Osteocyte (in vitro differentiated cells): ENCODE measurements around the gene OR6S1. TPM values are rescaled to one million over a fixed set of nuclear protein-coding genes. Genes with fewer than 3 reads are reported as not detected.
A peak's percentile ranks its signal among the peaks of the same experiment; 100 is the strongest.

ENCODE experiments used
- DNase-seq: peaks from one replicate; pipeline ENCODE4 v3.0.0; 2021; ENCODE audit warnings: mixed read lengths; ENCODE audit not compliant: unreplicated experiment; ENCODE audit errors: extremely low spot score
- H3K27ac Mint-ChIP-seq: one replicate; pipeline ENCODE4 v1.8.0; 2021; ENCODE audit warnings: mild to moderate bottlenecking, mixed read lengths; ENCODE audit not compliant: unreplicated experiment
- H3K27me3 Mint-ChIP-seq: one replicate; pipeline ENCODE4 v1.8.0; 2021; ENCODE audit warnings: mixed read lengths; ENCODE audit not compliant: unreplicated experiment
- H3K36me3 Mint-ChIP-seq: one replicate; pipeline ENCODE4 v1.8.0; 2021; ENCODE audit warnings: mixed read lengths; ENCODE audit not compliant: unreplicated experiment
- H3K4me1 Mint-ChIP-seq: one replicate; pipeline ENCODE4 v1.8.0; 2021; ENCODE audit warnings: mixed read lengths; ENCODE audit not compliant: unreplicated experiment
- H3K4me3 Mint-ChIP-seq: one replicate; pipeline ENCODE4 v1.8.0; 2021; ENCODE audit warnings: mild to moderate bottlenecking, moderate library complexity, mixed read lengths; ENCODE audit not compliant: unreplicated experiment
- H3K9me3 Mint-ChIP-seq: one replicate; pipeline ENCODE4 v1.8.0; 2021; ENCODE audit warnings: mixed read lengths; ENCODE audit not compliant: unreplicated experiment
- total RNA-seq: library from RNA; stranded (reverse); gene quantifications from 2 replicates; pipeline ENCODE4 v1.2.1, GENCODE V29; 2021
- TF ChIP-seq, protein P1 (sequence below): fragments of 200-600 bp; sonication (generic); IDR thresholded peaks from 2 replicates; pipeline ENCODE4 v1.5.0; 2021; ENCODE audit warnings: antibody characterized with exemption, mild to moderate bottlenecking, moderate library complexity

The OR6S1 gene
- total RNA-seq, 1 donor from 2014 or later = not detected

DNA sequence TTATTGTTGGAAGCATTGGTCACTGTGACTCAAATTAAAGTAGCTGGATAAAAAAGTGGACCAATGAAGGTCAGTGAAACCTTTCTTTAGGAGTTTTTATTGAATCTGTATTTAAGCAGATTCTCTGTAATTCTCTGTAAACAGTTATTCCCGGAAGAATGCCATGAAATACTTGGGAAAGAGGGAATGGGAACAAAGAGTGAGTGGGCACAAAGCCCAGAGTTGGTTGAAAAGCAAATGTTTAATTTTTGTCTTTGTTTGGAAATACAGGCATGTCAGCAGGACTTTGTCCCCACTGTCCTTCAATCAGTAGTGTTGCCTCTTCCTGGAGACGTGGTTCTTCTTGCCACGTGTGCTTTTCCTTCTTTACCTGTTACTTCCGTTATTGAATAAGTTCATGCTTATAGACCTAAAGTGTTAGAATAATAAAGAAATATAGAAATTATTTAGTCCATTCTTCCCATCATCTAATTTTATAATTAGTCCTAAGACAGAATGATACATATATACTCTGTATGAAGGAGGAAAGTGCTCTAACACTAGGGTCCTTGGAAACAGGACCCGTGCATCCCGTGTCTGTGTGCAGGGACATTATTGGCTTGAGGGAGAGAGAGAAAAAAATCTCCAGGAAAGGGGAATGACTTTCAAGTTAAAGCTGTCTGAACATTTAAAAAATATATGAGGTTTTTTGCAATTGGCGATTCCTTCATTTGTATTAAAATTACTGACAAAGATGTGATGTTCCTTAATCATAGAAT is 45.1 kb upstream of the OR6S1 start:
- TF ChIP-seq, protein P1, sequence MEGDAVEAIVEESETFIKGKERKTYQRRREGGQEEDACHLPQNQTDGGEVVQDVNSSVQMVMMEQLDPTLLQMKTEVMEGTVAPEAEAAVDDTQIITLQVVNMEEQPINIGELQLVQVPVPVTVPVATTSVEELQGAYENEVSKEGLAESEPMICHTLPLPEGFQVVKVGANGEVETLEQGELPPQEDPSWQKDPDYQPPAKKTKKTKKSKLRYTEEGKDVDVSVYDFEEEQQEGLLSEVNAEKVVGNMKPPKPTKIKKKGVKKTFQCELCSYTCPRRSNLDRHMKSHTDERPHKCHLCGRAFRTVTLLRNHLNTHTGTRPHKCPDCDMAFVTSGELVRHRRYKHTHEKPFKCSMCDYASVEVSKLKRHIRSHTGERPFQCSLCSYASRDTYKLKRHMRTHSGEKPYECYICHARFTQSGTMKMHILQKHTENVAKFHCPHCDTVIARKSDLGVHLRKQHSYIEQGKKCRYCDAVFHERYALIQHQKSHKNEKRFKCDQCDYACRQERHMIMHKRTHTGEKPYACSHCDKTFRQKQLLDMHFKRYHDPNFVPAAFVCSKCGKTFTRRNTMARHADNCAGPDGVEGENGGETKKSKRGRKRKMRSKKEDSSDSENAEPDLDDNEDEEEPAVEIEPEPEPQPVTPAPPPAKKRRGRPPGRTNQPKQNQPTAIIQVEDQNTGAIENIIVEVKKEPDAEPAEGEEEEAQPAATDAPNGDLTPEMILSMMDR = no peak
- Mint-ChIP-seq H3K4me3 (no peak overlapping the region), H3K4me1 (peaks cover 16% of the 10 kb centered on the region), H3K36me3 (no peaks in the 10 kb centered on the region), H3K9me3 (no peaks in the 10 kb centered on the region), H3K27me3 (no peaks in the 10 kb centered on the region), H3K27ac (no peak overlapping the region)
- DNase-seq = no peak

DNA sequence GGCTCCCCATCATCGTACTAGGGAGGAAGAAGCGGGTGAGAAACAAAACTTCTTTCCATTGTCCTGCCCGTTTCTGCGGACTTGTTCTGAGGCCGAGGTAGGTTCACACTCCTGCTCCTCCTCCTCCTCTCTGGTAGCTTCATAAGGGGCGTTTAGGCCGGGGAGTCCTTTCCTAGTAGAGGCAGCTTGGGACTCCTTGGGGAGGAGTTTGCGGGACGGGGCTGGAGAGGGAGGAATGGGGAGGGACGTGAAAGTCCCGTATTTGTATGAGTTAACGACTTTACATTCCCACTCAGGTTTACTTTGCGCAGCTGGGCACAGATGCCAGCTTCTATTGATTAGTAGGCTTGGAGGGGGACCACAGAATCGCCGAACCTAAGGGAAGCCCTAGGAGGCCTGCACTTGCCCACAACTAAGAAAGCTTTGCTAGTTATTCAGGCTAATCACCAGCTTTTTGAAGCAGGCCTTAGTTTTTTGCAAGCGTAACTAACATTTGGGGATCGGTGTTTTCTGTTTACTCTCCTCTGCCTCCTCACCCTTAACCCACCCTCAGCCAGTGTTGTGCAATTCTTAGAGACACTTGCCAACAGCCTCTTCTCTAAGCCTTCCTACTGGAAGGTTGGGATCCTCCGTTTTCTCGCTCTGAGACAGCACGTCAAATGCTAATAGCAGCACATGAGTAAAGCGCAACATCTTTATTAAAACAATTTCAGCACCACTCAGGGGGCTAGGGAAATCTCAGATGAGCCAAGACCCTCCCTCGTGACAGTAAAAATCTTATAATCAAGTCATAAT is 43.4 kb upstream of the OR6S1 start:
- Mint-ChIP-seq H3K27ac (no peak overlapping the region), H3K4me1 (peaks cover 28% of the 10 kb centered on the region), H3K36me3 (no peaks in the 10 kb centered on the region), H3K9me3 (no peaks in the 10 kb centered on the region), H3K27me3 (no peaks in the 10 kb centered on the region), H3K4me3 (no peak overlapping the region)
- TF ChIP-seq, protein P1 = no peak
- no peak for DNase-seq

DNA sequence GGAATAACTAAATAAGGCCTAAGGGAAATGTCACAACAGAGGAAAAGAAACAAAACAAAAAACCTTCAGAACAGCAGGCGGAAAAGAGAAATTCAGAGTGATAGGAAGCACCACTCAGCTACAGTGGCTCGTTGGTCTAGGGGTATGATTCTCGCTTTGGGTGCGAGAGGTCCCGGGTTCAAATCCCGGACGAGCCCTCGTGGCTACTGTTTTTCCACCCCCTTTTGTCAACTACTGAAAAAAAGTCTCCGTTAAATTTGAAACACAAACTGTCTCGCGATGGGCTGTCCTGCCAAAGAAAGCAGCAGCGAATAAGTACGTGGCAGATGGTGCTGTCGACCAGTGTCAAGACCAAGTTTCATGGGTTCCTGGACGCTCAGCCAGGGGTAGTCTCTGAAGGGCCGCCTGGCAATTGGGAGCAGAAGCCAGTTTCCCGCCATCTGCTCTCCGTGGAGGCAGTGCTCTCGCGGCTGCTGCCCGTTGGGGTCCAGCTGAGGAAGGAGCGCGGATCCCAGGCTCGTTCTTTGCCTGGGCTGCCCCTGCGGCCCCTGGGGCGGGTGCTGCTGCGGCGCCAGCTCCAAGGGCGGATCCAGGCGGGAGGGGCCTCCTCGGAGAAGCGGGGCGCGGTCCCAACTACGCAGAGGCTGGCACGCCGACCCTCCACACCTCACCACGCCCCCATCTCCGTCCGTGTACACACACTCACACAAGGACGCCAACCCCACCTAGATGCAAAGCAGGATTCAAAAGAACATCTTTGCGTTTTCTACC is 42.6 kb upstream of the OR6S1 start, which contains the start of gene RNASE4:
Gene RNASE4, plus strand, starts transcription at position 670 of the 771 bp plus-strand sequence. CDS start 14,812 bp downstream, outside the sequence.
- H3K27ac Mint-ChIP-seq = no peak within 1 kb of the TSS
- H3K27me3 Mint-ChIP-seq = no peaks in the 10 kb centered on the region
- no peaks in the 10 kb centered on the region for H3K9me3 Mint-ChIP-seq
- no peaks in the 10 kb centered on the region for H3K36me3 Mint-ChIP-seq
- TF ChIP-seq, protein P1 = no peak
- H3K4me1 Mint-ChIP-seq = peaks cover 28% of the 10 kb centered on the region
- DNase-seq = peak; percentile 90
- H3K4me3 Mint-ChIP-seq = no peak within 1 kb of the TSS

DNA sequence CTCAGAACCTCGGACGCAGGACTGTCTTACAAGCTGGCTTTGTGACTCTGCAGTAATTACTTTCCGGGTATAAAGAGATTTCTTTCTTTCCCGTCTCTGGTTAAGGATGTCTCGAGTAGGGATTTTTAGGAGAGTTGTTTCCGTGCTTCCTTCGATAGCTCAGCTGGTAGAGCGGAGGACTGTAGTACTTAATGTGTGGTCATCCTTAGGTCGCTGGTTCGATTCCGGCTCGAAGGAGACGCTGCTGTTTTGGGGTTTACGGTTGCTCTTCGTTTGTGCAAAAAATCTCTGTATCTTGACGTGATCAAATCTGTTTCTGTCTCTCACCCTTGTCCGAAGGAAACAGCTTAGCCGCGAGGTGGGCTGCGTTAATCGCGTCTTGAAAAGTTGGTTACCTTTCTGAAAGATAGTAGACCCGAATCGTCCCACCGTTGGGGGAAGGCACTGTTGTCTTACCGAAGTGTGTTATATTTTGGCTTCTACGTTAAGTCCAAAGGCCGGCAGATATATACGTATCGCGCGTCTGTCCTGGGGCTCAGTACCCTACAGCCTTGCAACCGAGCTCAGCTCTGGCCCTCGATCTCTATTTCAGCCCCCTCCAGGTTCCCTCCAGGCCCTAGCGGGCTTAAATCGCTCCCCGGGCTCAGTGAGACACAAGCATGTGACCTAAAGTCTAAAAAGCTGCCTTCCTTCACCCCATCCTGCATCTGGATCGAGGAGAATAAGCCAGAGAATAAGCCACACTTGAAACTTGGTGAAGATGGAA is 41.8 kb upstream of the OR6S1 start:
- Mint-ChIP-seq H3K9me3 (no peaks in the 10 kb centered on the region), H3K4me3 (no peak overlapping the region), H3K27ac (no peak overlapping the region), H3K4me1 (peaks cover 28% of the 10 kb centered on the region), H3K27me3 (no peaks in the 10 kb centered on the region), H3K36me3 (no peaks in the 10 kb centered on the region)
- TF ChIP-seq, protein P1 = no peak
- DNase-seq = peak; percentile 93
